Gastroesophageal sphincter (tissue), 3 donors: ENCODE data around the gene KASH5.

Experiments used
- CTCF ChIP-seq, 4 experiments: fragments of 200-600 bp in 2 of 4; fragments of 450-650 bp in 2 of 4; sonication (generic) in 1 of 4; IDR thresholded peaks; one replicate each; pipeline ENCODE4 v1.5.1; 2017 to 2019; ENCODE audit warnings: antibody characterized with exemption in 4 of 4, mild to moderate bottlenecking in 2 of 4, moderate library complexity in 2 of 4
- POLR2AphosphoS5 ChIP-seq: sonication (generic); formaldehyde crosslinking; IDR thresholded peaks from one replicate; pipeline ENCODE4 v1.6.1; 2017; ENCODE audit warnings: antibody characterized with exemption

GRCh38 chr19:49455773-49456172 is 67.7 kb downstream of the KASH5 start:
- TF ChIP-seq CTCF (IDR thresholded peaks at IDR 0.05) (no peak), POLR2AphosphoS5 (peak; percentile 12)
